Ovary (tissue), 3 donors: ENCODE measurements around the gene NECTIN1.

ENCODE experiments used
- CTCF ChIP-seq, 3 donors: fragments of 450-650 bp in 2 of 3; fragments of 200-600 bp in 1 of 3; IDR thresholded peaks; one replicate each; pipeline versions ENCODE4 v1.5.1 to v1.8.0; 2016 to 2022; ENCODE audit warnings: antibody characterized with exemption in 3 of 3, mild to moderate bottlenecking in 1 of 3
- EP300 ChIP-seq: sonication (generic); formaldehyde crosslinking; IDR thresholded peaks from one replicate; pipeline ENCODE4 v1.6.1; 2017; ENCODE audit warnings: antibody characterized with exemption
- POLR2A ChIP-seq: fragments of 450-650 bp; IDR thresholded peaks from one replicate; pipeline ENCODE4 v1.6.1; 2017; ENCODE audit warnings: antibody characterized with exemption, mild to moderate bottlenecking, moderate library complexity
- donor health status: DM: no; HTN: no; CAD: no.

GRCh38 chr11:119756169-119756865, 27.3 kb upstream of the NECTIN1 start:
- TF ChIP-seq EP300 = no peak
- no peak for TF ChIP-seq CTCF (IDR thresholded peaks at IDR 0.05)
- TF ChIP-seq POLR2A = no peak
